Epithelial cell of esophagus (primary cell): ENCODE results near the gene CDV3.

Experiments used
- DNase-seq: peaks from one replicate; pipeline ENCODE4 v3.0.0; 2010; ENCODE audit warnings: low read depth
- H3K4me3 ChIP-seq: 2 replicates; pipeline ENCODE4 v1.5.1; 2011; ENCODE audit warnings: mild to moderate bottlenecking, low read length, control low read depth
- CTCF ChIP-seq: IDR thresholded peaks from 2 replicates; pipeline ENCODE4 v1.5.1; 2011; ENCODE audit warnings: low read depth, mild to moderate bottlenecking, low read length, control low read depth, inconsistent platforms; ENCODE audit not compliant: insufficient read depth; ENCODE audit errors: missing control alignments

The CDV3 gene

GRCh38 chr3:133606342-133606741 lies 32.9 kb downstream of the CDV3 start:
- H3K4me3 ChIP-seq, result no peak overlapping the region
- no peak for TF ChIP-seq CTCF
- DNase-seq, result no peak

GRCh38 chr3:133606902-133607301 lies 33.4 kb downstream of the CDV3 start:
- H3K4me3 ChIP-seq, result no peak overlapping the region
- TF ChIP-seq CTCF, result no peak
- DNase-seq, result no peak

GRCh38 chr3:133607816-133608215 lies 34.3 kb downstream of the CDV3 start:
- no peak for DNase-seq
- no peak overlapping the region for H3K4me3 ChIP-seq
- TF ChIP-seq CTCF, result no peak

- no peak for DNase-seq
- no peak for TF ChIP-seq CTCF
- H3K4me3 ChIP-seq, result no peak overlapping the region
Measured at GRCh38 chr3:133608388-133608787, 34.9 kb downstream of the CDV3 start.

GRCh38 chr3:133610031-133610430 lies 36.5 kb downstream of the CDV3 start:
- no peak overlapping the region for H3K4me3 ChIP-seq
- no peak for TF ChIP-seq CTCF
- no peak for DNase-seq

GRCh38 chr3:133611534-133611933 lies 38.0 kb downstream of the CDV3 start:
- no peak for TF ChIP-seq CTCF

GRCh38 chr3:133620066-133620784 lies 46.7 kb downstream of the CDV3 start:
- DNase-seq, result no peak
- TF ChIP-seq CTCF, result no peak
- H3K4me3 ChIP-seq, result no peak overlapping the region

More at GRCh38 chr3:133611534-133611933, 38.0 kb downstream of the CDV3 start:
- DNase-seq, result no peak
- no peak overlapping the region for H3K4me3 ChIP-seq
